Astrocyte of the cerebellum (primary cell): Measurements from ENCODE around the gene LCN12.

Source experiments
- DNase-seq: peaks from one replicate; pipeline ENCODE4 v3.0.0-alpha.2; 2011; ENCODE audit warnings: low read depth
- H3K4me3 ChIP-seq: 2 replicates; pipeline ENCODE4 v1.5.1; 2011; ENCODE audit warnings: mild to moderate bottlenecking, low read depth, low read length, moderate library complexity
- in situ Hi-C: cut with HindIII; loops from 2 replicates; pipeline ENCODE4 v1.10.0; 2017; ENCODE audit warnings: low sequenced_read_pairs
- TF ChIP-seq, protein P1 (sequence below): IDR thresholded peaks from 2 replicates; pipeline ENCODE4 v1.5.1; 2012; ENCODE audit warnings: low read length, low read depth, moderate library complexity, mild to moderate bottlenecking; ENCODE audit errors: missing control alignments

LCN12 gene

DNA sequence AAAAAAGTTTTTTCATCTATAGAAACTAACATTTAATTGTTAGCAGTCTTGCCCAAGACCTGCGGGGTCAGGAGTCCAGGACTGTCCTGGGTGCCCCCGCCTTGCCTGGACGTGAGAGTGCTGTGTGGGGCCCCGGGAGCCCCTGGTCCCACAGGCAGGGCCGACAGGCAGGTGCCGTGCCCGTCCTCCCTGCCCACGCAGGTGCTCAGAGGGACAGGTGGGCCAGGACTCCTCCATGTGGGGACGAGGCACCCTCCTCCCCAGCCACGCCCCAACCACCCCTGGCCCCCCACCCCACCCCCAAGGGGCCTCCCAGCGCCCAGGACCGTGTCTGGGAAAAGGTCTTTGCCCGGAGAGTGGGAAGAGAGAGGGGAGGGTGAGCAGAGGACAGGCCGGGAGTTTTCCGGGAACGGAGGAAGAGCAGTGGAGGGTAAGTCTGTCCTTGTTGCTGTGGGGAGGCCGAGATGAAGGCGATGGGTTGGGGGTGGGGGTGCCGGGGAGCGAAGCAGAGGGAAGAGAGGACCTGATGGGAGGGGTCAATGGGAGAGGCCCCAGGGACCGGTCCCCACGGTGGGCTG, 2.7 kb upstream of the LCN12 start:
- H3K4me3 ChIP-seq: peak overlapping the region; percentile 46
- TF ChIP-seq, protein P1, sequence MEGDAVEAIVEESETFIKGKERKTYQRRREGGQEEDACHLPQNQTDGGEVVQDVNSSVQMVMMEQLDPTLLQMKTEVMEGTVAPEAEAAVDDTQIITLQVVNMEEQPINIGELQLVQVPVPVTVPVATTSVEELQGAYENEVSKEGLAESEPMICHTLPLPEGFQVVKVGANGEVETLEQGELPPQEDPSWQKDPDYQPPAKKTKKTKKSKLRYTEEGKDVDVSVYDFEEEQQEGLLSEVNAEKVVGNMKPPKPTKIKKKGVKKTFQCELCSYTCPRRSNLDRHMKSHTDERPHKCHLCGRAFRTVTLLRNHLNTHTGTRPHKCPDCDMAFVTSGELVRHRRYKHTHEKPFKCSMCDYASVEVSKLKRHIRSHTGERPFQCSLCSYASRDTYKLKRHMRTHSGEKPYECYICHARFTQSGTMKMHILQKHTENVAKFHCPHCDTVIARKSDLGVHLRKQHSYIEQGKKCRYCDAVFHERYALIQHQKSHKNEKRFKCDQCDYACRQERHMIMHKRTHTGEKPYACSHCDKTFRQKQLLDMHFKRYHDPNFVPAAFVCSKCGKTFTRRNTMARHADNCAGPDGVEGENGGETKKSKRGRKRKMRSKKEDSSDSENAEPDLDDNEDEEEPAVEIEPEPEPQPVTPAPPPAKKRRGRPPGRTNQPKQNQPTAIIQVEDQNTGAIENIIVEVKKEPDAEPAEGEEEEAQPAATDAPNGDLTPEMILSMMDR: no peak
- no peak for DNase-seq
- in situ Hi-C loops: no loop called here

DNA sequence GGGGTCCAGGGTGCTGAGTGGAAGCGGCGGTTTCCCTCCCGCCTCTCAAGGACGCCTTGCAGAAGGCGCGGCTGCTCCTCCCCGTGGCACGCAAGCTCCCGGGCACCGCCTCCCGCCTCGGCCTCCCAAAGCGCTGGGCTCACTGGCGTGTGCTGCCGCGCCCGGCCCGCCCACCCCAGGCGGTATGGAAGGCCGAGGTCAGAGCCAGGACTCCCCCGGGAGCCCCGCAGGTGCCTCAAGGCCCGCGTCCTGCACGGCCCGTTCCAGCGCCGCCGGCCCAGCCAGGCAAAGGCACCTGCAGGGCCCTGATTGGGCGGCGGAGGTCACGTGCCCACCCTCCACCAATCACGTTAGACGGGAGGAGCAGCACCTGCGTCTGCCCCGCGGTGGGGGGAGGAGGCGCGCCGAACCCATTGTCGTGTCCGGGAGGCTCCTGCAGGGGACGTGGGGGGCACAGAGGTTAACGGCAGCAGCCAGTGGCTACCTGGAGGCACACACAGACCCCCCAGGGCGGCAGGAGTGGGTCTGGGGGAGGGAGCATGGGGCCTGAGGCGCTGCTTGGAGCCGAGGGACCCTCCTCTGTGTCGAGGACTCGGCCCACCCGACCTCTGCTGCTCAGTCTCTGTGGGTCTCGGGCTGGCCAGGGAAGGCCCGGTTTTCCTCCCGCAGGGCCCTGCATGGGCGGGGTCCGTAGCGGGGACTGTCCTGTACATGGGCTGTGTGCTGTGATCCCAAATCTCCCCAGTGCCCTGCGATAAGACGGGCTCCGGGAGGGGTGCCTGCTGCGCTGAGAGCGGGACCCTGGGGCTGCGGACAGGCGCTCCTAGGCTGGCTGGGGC, 2.0 kb upstream of the LCN12 start:
- in situ Hi-C loops: no loop called here
- TF ChIP-seq, protein P1: no peak
- peak overlapping the region; percentile 46 for H3K4me3 ChIP-seq
- DNase-seq: peak; percentile 45

DNA sequence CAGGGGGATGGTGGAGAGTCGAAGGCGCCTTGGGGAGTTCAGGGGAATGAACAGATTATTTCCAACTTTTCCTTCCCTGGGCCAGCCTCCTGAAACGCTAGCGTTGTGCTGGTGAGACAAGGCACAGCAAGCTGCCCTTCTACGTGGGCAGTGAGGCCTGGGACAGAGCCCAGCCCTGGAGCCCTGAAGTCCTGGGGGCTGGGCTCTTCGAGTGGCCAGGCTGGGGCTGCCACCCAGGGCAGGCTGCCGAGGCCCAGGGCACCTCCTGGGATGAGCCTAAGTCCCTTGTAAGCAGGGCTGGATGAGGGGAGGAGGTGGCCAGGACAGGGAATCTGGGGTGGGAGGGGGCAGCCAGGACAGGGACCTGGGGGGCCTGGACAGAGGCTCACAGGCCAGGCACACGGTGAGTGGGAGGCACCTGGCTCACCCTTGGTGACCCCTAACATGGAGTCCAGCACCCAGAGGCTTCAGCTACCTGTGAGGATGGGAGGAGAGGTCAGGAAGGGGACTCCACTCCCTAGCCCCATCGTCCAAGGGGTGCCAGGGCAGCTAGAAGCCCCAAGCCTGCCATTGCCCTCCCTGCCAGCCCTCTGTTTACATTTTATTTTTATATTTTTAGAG, 1.3 kb upstream of the LCN12 start:
- H3K4me3 ChIP-seq: peak overlapping the region; percentile 46
- TF ChIP-seq, protein P1: no peak
- no peak for DNase-seq
- in situ Hi-C loops: no loop called here

DNA sequence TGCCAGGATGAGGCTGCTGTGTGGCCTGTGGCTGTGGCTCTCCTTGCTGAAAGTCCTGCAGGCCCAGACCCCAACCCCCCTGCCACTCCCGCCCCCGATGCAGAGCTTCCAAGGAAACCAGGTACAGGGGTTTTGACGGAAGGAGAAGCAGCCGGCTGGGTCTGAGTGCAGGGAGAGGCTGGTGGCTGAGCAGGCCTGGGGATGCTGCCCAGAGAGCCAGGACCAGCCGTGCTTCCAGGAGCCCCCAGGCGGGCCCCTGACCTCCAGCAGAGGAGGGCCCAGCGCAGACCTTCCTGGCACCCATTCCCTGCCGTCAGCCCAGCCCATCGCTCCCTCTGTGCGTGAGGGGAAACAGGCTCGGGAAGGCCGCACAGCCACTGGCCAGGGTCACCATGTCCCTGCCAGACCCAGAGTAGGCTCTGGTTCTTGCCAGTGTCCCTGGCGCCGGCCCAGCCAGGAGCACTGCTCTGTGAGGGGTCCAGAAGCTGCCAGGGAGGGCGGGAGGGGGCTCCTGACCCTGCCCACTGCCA, 313 bp downstream of the LCN12 start:
- no peak overlapping the region for H3K4me3 ChIP-seq
- in situ Hi-C loops: no loop called here

DNA sequence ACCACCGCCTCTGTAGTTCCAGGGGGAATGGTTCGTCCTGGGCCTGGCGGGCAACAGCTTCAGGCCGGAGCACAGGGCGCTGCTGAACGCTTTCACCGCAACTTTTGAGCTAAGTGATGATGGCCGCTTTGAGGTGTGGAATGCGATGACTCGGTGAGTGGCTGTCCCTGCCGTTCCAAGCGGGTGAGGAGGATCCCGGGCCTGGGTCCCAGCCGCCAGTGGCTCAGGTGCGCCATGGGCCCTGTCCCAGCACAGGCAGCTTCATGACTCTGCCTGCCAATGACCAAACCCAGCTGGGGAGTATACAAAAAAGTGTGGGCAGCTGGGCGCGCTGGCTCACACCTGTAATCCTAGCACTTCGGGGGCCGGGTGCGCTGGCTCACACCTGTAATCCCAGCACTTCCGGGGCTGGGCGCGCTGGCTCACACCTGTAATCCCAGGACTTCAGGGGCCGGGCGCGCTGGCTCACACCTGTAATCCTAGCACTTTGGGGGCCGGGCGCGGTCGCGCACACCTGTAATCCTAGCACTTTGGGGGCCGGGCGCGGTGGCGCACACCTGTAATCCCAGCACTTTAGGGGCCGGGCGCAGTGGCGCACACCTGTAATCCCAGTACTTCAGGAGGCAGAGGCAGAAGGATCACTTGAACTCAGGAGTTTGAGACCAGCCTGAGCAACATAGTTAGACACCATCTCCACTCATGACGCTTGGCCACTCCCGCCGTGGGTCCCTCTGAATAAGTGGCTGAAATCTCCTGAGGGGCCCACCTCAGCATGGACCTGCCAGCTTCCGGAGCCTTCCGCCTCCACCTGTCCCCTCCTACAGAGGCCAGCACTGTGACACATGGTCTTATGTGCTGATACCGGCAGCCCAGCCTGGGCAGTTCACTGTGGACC, 1.1 kb downstream of the LCN12 start:
- no peak for DNase-seq
- TF ChIP-seq, protein P1: no peak
- in situ Hi-C loops: no loop called here

More for the DNA sequence above, 313 bp downstream of the LCN12 start:
- no peak for DNase-seq
- TF ChIP-seq, protein P1: no peak

DNA sequence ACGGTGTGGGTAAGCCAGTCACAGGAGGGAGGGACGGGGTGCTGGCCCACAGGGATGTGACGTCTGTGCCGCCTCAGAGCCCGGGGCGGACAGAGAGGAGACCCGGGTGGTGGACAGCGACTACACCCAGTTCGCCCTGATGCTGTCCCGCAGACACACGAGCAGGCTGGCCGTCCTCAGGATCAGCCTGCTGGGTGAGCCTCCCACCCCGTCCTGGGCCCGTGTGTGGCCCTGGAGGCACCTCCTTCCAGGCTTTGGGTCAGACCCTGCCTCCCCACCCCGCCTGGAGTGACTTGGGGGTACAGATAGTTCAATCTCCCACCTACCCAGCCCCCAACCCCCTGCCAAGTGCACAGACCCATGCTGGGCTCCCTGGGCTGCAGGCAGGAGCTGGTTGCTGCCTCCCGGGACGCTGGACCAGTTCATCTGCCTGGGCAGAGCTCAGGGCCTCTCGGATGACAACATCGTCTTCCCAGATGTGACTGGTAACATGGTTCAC, 1.7 kb downstream of the LCN12 start:
- in situ Hi-C loops: no loop called here
- TF ChIP-seq, protein P1: no peak
- DNase-seq: no peak
- no peak overlapping the region for H3K4me3 ChIP-seq

More for the DNA sequence above, 1.1 kb downstream of the LCN12 start:
- no peak overlapping the region for H3K4me3 ChIP-seq
